Epithelial cell of proximal tubule (primary cell): Measurements from ENCODE around the gene P2RY12. TPM values are rescaled to one million over a fixed set of nuclear protein-coding genes. Genes with fewer than 3 reads are reported as not detected.

Experiments used
- DNase-seq: peaks from one replicate; pipeline ENCODE4 v3.0.0-alpha.2; 2011; ENCODE audit warnings: low read depth
- H3K4me3 ChIP-seq: 2 replicates; pipeline ENCODE4 v1.5.1; 2011; ENCODE audit warnings: low read depth, mild to moderate bottlenecking, low read length
- total RNA-seq: library from RNA; depleted of rRNA; stranded (reverse); fragments of >200 nt; gene quantifications from 2 replicates; pipeline ENCODE4 v1.2.3, GENCODE V29; 2015
- TF ChIP-seq, protein P1 (sequence below): conservative IDR thresholded peaks from 2 replicates; pipeline ENCODE4 v1.5.1; 2012; ENCODE audit warnings: low read depth, mild to moderate bottlenecking, low read length

P2RY12 gene
- total RNA-seq: not detected in 2 replicates

DNA sequence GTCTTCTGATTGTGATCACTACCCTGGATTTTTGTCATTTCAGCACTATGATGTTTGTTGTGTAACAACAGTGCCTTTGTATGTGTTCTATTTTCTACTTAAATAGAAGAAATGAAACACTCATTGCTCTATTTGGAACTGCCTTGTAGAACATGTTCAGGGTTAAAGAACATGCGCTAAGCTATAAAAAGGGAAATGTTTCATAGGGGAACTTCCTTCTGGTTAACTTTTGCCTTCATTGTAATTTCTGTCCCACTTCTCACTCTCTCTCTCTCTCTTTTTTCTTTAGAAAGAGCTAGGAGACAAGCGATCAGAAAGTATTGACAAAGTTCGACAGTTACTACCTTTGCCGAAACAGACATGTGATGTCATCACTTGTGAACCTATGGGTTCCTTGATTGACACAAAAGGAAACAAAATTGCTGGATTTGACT lies at the start of gene P2RY12:
Gene P2RY12, minus strand, starts transcription at position 13 of the 434 bp plus-strand sequence. CDS start 45,908 bp downstream, outside the sequence.
- DNase-seq: no peak
- TF ChIP-seq, protein P1, sequence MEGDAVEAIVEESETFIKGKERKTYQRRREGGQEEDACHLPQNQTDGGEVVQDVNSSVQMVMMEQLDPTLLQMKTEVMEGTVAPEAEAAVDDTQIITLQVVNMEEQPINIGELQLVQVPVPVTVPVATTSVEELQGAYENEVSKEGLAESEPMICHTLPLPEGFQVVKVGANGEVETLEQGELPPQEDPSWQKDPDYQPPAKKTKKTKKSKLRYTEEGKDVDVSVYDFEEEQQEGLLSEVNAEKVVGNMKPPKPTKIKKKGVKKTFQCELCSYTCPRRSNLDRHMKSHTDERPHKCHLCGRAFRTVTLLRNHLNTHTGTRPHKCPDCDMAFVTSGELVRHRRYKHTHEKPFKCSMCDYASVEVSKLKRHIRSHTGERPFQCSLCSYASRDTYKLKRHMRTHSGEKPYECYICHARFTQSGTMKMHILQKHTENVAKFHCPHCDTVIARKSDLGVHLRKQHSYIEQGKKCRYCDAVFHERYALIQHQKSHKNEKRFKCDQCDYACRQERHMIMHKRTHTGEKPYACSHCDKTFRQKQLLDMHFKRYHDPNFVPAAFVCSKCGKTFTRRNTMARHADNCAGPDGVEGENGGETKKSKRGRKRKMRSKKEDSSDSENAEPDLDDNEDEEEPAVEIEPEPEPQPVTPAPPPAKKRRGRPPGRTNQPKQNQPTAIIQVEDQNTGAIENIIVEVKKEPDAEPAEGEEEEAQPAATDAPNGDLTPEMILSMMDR: no peak
- no peak within 1 kb of the TSS for H3K4me3 ChIP-seq

DNA sequence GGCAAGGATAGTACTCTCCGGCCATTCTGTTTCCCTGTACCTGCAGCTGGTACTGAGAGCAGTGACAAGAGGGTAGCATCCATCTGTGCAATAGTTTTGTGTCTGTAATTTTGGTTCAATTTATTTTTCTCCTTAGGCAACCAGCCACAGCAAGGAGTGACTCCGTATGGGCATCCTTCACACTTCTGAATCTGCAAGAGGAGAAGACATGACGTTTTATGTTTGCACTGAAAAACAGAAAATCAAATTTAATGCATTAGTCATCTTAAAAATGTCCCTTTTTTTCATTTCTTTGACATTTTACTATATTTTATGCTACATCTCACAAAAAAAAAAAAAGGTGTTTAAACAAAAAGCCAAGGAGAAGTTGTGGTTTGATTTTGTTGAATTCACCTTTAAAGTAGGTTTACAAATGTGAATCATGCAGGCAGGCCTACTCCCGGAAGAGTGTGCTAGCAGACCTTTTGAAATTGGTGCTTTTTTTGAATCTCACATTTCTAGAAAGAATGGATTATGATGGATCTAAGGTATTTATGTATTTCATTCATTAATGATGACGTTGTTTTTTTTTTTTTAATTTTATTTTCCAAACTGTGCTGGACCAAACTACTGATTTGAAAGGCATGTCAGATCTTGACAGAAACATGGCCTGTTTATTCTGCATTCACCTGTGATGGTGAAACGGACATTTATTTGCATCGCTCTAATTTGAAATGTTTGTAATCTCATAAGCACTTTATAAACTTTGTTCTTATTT lies 48.2 kb upstream of the P2RY12 start:
- no peak for DNase-seq
- TF ChIP-seq, protein P1: no peak
- no peak overlapping the region for H3K4me3 ChIP-seq

DNA sequence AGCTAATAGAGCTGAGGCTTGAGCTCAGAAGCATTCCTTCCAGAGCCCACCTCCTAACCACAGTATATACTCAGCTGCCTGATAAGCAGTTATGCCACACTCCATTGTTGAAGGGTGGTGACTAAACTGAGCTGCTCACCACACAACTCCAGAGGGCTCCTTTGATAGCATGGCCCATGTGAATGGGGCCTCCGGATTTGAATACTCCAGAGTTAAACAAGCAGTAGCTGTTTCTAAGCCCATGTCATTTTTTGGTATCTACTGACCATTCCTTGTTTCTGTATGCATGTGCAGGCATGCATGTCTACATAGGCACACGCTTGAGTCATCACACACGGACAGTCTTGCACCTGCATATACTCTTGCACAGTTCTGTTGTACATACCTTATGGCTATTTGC lies 47.4 kb upstream of the P2RY12 start:
- TF ChIP-seq, protein P1: no peak
- DNase-seq: peak; percentile 46
- no peak overlapping the region for H3K4me3 ChIP-seq

DNA sequence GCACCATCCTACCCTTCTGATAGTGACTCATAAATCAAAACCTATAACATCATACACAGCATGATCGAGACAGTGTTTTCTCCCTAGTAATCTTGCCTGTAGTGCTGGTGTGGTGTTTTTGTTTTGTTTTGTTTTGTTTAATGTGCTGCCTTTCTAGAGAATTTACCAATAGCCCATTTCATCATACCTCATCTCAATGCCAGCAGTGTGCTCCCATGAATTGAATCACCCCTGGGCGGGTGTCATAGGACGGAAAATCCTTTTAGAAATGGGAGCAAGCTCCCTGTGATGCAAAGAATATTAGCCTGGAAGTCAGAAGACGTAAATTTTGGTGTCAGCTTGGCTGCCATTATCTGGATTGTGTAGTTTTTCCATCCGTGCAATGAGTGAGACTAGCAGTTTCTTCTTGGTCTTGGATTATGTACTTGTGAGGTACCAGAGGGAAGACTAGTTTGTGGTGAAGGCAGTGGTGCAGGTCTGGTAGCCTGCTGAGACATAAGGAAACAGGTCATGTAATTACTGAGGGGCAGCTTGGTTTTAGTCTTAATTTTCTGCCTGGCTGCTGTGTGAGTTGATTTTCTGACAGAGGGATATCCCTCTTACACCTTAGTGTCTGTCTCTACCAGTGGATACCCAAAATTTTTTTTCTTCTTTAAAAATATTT lies 46.4 kb upstream of the P2RY12 start:
- TF ChIP-seq, protein P1: no peak
- H3K4me3 ChIP-seq: no peak overlapping the region
- DNase-seq: no peak

DNA sequence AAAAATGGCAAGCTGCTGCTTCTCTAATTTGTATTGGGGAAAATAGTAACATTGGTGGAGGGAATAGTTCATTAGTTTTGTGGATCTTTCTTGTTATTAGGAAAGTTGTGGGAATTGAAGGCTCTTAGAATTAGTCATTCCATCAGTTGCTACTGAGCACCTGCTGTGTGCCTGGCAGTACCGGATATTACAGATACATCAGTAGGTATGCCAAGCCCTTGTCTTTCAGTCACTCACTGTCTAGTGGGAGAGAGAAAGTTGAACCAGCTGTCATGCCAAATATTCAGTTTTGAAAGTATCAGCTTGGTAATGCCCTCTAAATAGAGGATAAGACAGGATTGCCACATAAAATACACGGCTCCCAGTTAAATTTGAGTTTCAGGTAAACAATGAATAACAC lies 43.8 kb upstream of the P2RY12 start:
- H3K4me3 ChIP-seq: no peak overlapping the region
- DNase-seq: no peak

DNA sequence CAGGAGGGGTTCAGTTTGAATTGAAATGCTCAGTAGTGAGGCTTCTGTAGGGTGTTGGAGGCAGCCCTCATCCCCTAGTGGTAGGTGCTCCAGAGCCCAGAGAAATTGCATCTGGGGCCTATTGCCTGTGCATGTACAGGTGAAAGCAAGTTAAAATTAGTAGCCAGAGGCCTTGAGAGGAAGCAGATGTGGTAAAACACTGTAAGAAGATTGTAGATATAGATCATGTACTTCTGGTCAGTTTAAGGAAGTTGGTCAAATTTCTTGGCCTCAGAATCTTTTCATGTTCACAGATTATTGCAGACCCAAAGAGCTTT lies 41.7 kb upstream of the P2RY12 start:
- DNase-seq: no peak
- no peak overlapping the region for H3K4me3 ChIP-seq
- TF ChIP-seq, protein P1: peak; percentile 32

More for the DNA sequence above, 43.8 kb upstream of the P2RY12 start:
- TF ChIP-seq, protein P1: no peak
